ENCODE measurements around the gene PCARE.
"Not testable (repeated sequence)": the region's sequence is repeated elsewhere in the genome, so short reads cannot be mapped to it uniquely, and the experiment has no call there.

Gene PCARE

DNA sequence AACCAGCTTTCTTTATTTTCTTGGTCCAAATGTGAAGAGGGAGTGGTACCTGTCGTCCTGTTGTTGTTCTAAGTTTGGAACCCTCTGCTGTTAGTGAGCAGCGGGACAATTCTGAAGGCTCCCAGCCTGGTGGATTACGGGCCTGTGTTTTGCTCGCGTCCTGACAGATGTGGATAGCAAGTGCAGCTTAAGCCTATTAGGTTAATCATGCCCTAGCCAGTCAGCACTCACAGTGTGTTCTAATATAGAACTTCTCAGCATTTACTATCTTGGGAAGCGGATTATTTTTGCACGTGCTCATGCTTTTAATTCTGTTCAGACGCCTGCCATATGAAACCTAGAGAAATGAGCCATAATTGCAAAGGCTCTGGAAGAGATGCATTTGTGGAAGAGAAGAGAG, at the start of gene PCARE:
Gene PCARE (minus strand): TSS at position 113 of the 400 bp plus-strand sequence. CDS start 262 bp downstream, outside the sequence.
- DNase-seq = no peak

DNA sequence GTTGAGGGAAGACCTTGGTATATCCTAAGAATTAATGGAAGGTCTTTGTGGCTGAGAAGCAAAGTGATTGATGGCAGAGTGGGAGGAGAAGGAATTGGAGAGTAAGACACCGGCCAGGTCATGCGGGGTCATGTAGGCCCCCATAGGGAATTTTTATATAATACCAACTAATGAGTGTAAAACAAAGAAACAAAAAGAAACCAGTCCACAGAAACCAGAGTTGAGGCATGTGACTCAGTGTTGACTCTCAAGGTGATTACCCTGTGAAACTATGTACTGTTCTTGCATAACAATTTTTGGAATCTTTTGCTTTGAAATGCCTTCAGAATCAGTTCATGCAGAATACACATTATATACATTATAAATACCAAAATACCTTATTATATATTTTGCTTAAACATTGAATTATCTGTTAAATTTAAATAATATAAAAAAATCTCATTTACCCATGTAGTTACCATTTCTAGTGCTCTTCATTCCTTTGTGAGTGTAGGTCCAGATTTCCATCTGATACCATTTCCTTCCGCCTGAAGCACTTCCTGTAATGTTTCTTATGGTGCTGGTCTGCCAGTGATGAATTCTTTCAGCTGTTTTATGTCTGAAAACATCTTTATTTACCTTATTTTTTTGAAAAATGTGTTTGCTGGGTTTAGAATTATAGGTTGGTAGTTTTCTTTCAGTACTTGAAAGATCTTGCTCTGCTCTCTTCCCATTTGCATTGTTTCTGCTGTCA, 49.5 kb upstream of the PCARE start:
- DNase-seq = no peak

DNA sequence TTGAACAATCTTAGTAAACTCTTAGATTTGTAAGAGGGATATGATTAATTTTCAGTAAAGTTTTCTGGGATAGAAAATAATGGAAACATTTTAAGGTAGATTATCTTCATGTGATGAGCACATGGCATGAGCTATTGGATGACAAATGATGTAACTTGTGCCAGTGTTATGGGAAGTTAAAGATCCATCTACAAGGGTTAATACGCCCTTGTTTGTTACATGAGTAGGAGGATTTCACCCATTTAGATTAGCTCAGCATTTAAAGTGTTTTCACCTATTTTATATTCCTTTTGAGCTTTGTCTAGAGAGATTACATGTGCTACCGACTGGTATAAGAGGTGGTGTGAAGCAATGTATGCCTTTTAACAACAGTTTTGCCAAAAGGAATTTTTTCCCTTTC, 46.5 kb upstream of the PCARE start:
- DNase-seq = no peak

DNA sequence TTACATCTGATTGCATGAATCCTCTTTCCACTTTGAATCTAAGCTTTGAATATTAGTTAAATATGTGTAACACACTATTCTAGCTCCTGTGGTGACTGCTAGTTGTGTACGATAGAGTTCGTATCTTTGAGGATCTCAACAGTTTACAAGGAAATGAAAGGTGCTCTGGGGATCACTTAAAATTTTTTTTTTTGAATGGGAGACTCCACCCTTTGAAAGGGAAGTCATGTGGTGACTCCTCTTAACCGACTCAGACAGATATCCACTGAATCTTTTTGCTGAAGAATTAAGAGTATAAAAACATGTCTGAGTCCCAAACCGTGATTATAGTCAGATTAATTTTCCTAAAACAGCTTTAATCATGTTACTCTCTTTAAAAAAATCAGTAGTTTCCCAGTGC, 44.9 kb upstream of the PCARE start:
- DNase-seq = no peak

DNA sequence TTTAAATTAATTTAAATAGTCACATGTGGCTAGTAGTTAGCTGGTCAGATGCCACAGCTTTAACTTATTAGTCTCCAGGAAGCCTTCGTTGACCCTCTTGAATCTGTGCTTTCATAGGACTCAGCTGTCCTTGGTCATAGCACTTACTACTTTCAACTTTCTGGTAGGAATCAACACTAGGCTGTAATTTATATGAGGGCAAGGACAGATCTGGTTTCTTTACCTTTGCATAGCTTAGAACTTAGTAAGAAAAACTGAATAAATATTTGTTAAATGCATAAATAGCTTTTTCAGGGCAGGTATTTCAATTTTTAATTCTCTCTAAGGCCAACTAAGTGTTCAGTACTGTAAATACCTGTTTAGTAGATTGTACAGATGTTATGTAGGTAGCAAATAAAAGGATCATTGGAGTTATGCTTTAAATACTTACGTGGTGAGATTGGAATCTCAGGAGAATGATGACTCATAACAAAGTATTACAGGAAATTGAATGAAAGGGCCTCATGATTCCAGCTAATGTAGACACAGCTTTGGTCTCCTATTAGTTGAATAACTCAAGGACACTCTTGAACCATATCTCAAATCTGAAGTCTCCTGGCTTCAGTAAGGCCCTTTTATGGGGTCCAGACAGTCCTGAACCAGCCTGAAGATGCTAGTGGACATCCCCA, 43.4 kb upstream of the PCARE start:
- DNase-seq = no peak

DNA sequence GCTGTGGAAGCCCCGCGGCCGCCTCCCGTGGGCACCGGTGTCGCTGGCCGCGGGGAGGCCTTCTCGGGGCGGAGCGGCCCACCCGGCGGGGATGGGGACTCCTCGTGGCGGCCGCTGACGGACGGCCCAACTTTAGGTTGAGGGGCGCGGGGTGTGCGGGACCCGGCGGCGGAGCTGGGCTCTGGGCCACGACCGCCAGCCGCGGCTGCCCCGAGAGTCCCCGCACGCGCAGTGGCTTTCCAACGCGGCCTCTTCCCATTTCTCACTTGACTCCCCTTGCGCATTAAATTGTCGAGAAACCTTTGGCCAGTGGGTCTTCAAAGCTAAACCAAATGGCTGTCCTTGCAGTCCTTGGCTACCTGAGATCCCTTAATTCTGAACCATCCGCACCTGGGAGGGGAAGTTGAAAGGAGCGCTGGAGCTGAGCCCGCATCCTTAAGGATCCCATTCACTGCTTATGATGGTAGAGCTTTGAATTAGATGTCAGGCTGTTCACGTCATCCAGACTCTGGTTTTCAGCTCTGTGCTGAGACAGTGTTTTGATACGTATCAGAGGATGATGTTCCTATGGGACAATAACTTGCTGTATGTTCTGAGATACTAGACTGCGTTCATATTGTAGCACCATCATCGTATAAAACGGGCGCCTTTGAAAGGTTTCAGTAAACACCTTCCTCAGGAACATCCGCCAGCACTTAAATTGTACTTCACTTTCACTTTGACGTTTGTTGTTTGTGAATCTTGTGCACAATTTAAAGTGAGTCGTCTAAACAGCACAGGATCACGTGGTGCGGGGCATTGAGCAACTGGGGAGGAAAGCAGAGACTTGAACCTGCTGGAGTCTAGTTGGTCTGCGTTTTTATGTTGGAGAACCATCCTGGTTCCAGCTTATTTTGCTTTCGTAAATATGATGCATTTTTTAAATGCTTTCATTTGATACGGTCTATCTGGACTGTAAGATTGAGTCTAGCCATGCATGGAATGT, 41.8 kb upstream of the PCARE start:
- peak; percentile 84 for DNase-seq

DNA sequence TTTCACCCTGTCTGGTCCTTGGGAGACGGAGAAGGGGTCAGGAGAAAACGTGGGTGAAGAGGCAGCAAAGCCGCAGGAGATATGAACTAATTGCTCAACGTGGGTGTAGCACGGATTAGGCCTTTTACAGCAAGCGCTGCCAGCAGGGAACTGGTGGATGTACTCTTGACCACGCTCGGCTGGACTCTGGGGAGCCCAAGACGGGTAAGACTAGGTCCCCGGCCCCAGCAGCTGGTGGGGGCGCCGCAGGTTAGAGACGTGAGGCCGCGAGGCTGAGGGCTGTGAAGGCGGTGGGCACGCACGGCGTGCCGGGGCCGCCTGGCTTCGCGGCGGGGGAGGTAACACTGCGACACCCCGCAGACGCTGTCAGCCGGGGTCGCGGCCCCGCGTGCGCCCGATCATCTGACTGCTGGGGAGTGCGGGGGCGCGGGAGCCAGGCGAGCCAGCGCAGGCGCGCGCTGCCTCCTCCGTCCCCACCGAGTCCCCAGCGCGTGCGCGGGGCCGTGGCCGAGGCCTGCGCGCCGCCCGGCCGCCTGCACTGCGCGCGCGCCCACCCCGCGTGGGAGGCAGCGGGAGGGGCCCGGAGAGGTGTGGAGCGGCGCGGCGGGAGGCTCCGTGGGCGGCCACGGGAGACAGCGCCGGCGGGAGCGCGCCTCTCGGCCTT, 40.8 kb upstream of the PCARE start, which contains the start of gene CLIP4:
Gene CLIP4 (plus strand): TSS at position 470 of the 664 bp plus-strand sequence. CDS start 5,974 bp downstream, outside the sequence.
- DNase-seq = peak; percentile 78

DNA sequence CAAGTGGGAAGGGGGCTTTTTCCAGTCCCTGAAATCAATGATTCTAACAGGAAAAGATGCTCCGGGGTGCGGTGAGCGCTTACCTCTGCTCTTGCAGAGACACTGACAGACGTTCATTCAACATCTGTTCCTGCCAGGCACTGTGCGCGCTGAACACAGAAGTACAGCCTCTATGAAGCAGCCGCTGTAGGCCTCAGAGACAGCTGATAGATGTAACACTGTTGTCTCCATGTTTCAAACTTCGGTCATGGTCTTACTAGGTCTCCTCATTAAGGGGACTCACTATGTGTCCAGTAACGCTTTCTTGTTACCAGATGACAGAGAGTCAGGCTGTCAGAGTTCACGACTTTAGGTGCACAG, 40.2 kb upstream of the PCARE start:
- no peak for DNase-seq

DNA sequence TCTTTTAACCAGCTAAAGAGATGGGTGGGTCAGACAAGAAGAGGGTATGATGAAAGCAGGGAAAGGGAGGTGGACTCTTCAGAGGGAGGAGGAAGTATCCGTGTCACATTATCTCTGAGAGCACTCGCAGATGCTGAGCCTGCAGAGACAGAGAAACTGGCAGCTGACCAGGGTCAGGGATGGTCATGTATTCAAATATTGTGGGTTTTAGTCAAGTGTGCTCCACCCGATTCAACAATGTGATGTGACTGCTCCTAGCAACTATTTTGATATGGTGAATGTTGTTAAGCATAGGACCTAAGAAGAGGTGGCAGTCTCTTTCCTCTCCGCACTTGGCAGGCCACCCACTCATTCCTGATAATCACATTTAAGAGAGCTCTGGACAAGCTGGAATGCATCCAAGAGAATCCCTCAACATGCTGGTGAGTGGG, 39.6 kb upstream of the PCARE start:
- DNase-seq = peak; percentile 94

DNA sequence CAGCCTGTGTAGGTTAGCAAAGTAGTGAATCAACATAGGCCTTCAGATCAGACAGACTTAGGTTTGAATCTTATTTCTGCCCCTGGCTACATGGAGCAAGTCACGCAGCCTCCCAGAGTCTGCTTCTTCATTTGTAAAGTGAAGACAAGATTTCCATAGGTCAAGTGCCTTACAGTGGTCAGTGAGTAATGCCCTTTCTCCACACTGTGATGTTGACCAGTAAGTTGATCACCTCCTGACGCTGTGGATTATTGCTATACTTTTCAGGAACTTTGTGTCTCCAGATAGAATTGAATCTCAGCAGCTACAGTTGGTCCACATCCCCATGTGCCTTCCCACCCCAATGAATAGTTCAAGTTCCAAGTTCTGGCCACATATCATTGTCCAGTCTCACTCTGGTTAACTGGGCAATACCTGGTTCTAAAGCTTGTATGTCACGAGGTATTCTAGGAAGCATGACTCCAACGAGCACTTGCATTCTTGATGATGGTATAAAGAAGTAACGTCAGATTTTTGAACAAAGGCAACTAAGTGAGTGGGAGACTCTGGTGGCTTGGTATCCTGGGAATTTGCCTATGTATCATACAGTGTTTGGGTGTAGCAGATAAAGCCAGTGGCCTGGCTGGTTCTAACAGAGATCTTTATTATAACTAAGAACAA, 38.8 kb upstream of the PCARE start:
- peak; percentile 87 for DNase-seq

DNA sequence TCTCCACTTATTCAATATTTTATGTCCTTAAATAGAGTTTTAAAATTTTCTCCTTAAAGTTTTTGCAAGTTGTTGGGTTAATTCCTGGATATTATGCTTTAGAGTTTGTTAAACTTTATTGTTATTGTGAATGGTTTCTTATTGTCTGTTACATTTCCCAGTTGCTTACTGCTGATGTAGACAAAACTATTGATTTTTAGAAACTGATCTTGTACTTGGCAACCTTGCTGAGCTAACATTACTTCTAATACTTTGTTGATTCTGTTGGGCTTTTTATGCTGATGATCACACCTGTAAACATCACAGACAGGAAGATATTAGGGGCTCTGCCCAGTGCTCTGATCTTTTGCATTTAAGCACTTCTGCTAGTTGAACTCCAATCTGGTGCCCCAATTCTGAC, 38.1 kb upstream of the PCARE start:
- DNase-seq = no peak

DNA sequence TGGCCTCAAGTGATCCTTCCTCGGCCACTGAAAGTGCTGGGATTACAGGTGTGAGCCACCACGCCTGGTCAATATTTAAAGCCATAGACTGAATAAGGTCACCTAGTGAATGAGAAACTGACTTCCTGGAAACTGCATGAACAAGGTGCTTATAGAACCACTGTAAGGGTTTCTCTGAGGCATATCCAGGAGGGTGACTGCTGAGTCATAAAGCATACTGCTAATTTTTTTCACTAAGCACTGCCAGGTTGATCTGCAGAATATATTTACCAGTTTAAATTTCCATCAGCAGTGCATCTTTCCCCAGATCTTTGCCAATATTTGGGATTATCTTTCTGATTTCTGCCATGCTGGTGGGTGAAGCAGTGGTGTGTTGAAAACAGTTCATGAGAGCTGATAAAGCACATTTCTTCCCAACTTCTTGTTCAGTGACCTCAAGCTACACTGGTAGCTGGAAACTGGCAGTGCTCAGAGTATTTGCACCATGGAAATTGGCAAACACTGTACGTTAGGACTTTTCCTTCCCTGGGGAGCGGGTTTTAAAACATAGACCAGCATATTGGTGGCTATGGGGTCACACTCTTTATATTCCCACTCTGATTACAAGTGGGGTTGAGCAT, 36.7 kb upstream of the PCARE start:
- no peak for DNase-seq

DNA sequence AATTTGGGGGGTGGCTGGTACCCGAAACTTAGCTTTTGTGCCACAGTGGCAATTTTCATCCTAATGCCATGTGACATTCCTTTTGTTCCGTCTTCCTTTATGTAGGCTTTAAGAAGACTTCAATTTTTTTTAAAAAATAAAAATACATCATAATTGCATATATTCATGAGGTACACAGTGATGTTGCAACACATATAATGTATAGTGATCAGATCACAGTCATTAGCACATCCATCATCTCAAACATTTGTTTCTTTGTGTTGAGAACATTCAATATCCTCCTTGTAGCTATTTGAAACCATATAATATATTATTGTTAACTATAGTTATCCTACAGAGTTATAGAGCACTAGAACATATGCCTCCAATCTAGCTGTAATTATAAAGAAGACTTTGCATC, 34.9 kb upstream of the PCARE start:
- no peak for DNase-seq

DNA sequence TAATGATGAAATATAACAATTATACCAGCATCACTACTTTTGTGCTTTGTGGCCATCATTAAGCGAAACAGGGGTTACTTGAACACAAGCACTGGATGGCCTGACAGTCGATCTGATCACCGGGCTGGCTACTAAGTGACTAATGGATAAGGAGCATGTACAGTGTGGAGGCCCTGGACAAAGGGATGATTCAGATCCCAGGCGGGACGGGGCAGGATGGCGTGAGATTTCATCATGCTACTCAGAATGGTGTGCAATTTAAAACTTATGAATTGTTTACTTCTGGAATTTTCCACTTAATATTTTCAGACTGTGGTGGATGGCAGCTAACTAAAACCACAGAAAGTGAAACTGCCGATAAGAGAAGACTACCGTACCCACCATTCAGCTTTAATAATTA, 33.9 kb upstream of the PCARE start:
- DNase-seq = peak; percentile 61

DNA sequence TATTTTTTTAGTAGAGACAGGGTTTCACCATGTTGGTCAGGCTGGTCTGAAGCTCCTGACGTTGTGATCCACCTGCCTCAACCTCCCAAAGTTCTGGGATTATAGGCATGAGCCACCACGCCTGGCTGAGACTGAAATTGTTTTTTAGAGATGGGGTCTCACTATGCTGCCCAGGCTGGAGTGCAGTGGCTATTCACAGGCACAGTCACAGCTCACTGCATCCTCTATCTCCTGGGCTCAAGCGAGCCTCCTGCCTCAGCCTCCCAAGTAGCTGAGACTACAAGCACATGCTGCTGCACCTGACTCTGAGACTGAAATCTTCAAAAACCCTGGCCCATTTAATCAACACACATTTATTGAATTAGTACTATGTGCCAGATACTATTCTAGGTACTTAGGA, 33.2 kb upstream of the PCARE start:
- not testable (repeated sequence) for DNase-seq

DNA sequence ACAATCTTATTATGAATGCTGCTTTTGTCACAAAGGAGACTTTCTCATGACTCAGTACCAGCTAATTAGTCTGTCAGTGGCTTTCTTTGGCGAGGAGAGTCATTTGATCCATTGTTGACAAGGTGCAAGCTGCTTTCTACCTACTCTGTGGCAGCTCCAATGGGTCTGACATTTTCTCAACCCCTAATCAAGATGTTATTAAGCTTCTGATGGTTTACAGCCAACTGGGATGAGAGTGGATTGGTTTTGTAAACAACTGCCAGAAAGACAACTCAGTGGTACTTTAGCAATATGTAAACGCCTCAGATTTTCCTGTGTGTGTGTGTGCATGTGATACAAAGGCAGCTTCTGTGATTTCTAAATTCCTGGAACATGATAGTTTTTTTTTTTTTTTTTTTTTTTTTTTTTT, 32.7 kb upstream of the PCARE start:
- DNase-seq = no peak

DNA sequence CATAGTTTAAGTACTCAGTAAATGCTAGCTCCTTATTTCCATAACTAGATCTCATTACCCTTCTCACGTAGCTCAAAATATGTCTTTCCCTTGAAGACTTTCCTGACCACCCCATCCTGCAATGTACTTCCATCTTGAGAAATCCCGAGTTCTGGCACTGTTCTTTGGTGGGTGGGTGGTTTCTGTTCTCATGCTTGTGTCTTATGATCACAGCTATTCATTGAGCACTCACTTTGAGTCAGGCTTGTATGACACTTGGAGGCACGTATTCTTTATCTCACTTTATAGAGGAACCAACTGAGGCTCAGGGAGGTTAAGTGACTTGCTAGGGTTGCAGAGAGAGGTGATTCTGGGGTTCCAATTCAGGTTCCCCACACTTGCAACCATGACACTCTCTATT, 31.9 kb upstream of the PCARE start:
- DNase-seq = peak; percentile 52

DNA sequence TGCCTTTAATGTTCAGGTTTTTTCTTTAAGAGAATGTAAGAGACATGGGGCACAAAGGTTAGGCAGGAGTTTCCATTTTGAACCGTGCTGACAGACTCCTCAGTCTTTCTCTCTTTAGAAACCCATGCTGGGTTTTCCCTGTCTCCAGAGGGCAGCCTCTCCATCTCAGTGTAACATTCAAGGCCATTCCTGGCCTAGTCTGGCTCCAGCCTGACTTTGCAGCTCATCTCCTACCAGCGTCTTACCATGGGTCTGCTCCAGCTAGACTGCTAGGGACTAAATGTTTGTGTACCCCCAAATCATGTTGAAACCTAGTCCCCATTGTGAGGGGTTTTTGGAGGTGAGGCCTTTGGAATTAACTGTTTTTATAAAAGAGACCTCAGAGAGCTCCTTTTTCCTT, 31.1 kb upstream of the PCARE start:
- no peak for DNase-seq

DNA sequence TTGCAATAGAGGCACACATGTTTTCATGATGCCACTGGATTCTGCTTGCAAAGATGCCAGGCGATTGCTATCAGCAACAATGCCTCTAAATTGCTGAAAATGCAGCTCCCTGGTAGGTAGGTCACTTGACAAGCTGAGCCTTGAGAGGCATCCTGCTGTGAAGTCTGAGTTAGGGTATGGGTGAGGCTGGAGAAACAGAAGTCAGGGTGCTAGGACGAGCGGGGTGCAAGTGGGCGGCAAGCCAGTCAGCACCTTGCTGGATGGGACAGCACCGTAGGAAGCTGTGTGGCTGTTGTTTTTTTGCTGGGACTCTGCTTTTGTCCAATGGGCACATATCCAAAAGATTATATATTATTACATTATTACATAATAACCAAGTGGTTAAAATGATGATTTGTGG, 30.4 kb upstream of the PCARE start:
- no peak for DNase-seq

DNA sequence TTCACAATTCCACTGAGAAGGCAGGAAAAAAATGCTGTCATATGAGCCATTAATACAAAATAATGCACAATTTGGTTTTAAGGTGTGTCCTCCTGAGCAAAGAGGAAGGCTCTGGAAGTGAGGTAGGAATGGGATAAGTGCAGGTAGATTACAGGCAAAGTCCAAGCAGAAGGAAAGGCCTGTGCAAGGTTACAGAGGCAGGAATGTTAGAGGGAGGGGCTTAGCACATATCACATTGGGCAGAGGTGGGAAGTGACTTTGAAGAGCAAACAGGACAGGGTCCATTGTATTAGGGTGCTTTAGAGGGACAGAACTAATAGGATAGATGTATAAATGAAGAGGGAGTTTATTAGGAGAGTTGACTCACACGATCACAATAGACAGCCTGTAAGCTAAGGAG, 26.2 kb upstream of the PCARE start:
- no peak for DNase-seq

DNA sequence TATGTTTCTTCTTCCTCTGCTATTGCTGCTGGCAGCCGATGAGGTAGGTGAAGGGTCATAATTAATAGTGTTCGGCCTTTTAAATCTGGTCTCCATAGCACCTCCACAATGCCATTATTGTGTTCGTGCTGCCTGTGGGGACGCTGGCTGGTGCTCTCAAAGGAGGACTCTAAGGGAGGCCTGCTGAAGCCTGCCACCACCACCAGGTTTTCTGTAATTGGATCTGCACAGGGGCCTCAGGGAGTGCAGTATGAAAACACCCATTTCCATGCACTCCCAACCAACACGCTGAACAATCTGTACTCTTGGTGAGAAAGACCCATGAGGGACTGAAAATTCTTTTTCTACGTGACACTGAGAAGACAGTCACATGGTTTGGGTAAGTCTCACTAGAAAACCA, 23.2 kb upstream of the PCARE start:
- no peak for DNase-seq

DNA sequence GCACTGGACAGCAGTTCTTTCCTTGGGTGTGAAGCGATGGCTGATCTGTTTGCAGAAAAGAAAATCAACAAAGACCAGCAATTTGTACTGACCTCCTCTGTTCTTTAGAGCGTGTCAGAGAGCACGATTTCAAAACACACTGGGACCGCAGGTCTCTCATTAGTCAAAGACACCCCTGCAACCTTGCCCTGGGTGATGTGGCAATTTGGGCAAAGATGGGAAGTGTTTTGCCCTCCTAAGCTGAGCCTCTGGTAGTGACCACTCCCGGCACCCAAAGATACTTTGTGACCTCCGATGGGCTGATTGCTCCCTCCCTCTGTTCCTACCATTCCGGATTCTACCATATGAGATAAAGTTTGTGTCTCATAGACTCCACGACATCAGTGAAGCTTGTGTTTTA, 22.6 kb upstream of the PCARE start:
- no peak for DNase-seq
